ENCODE data around the gene SLC39A1.

GRCh38 chr1:153937331-153937730 lies 26.0 kb downstream of the SLC39A1 start:
- TF ChIP-seq GATA2 (IDR thresholded peaks at IDR 0.05; ENCODE audit: low read depth, low read length) (no peak), GATA3 (IDR thresholded peaks at IDR 0.05; ENCODE audit: low read depth, low read length) (no peak)

Measured in SH-SY5Y (cell line).